Placental pericyte (primary cell): ENCODE measurements around the gene OR9G4. TPM values are rescaled to one million over a fixed set of nuclear protein-coding genes. Genes with fewer than 3 reads are reported as not detected.

Experiments used
- small RNA-seq: library from RNA; depleted of rRNA; stranded (forward); fragments of <200 nt; gene quantifications from one replicate; pipeline ENCODE3, GENCODE V24; 2012; ENCODE audit warnings: low replicate concordance
- total RNA-seq: library from RNA; depleted of rRNA; stranded (reverse); fragments of >200 nt; gene quantifications from 2 replicates; pipeline ENCODE4 v1.2.3, GENCODE V29; 2012

Gene OR9G4
- total RNA-seq = not detected in 2 replicates

GRCh38 chr11:56748597-56748996, at the start of gene OR9G4:
Gene OR9G4 (minus strand): TSS chr11:56748697. CDS start chr11:56743766, 4,931 bp downstream.

GRCh38 chr11:56698795-56699194, 49.7 kb downstream of the OR9G4 start, which contains the start of gene OR9G1:
Gene OR9G1 (plus strand): TSS chr11:56699095. CDS start chr11:56700388, 1,293 bp downstream.

Small RNA genes within 50 kb of the gene (small RNA-seq; reads per million reads assigned to genes)
- not detected for gene AP001803.1
- not detected for gene MIR6128

Other genes with a start within 250 kb of the OR9G4 start
- not detected in 2 replicates for gene OR5M11, start 205.4 kb downstream of the OR9G4 start, total RNA-seq
- gene OR5M10, start 171.0 kb downstream of the OR9G4 start, total RNA-seq = not detected in 2 replicates
- gene OR5M1, start 133.8 kb downstream of the OR9G4 start, total RNA-seq = not detected in 2 replicates
- not detected in 2 replicates for gene OR5AP2, start 106.3 kb downstream of the OR9G4 start, total RNA-seq
- gene OR5AR1, start 85.0 kb downstream of the OR9G4 start, total RNA-seq = not detected in 2 replicates
- gene OR9G1, start 49.6 kb downstream of the OR9G4 start, total RNA-seq = not detected in 2 replicates
- not detected in 2 replicates for gene OR5AK2, start 240.2 kb upstream of the OR9G4 start, total RNA-seq